Neural progenitor cell (in vitro differentiated cells): ENCODE results near the gene RAPGEF6. TPM values are rescaled to one million over a fixed set of nuclear protein-coding genes. Genes with fewer than 3 reads are reported as not detected.
A peak's percentile ranks its signal among the peaks of the same experiment; 100 is the strongest.
"Not testable (repeated sequence)": the region's sequence is repeated elsewhere in the genome, so short reads cannot be mapped to it uniquely, and the experiment has no call there.

Experiments
- DNase-seq: peaks from one replicate; pipeline ENCODE4 v3.0.0-alpha.2; 2016; ENCODE audit warnings: low spot score
- H2AFZ ChIP-seq: fragments of 200-600 bp; sonication (generic); replicated peaks from 2 replicates; pipeline ENCODE4 v1.6.1; 2016; ENCODE audit warnings: antibody characterized with exemption
- H3F3A ChIP-seq: fragments of 200-600 bp; sonication (generic); 2 replicates; pipeline ENCODE4 v1.6.1; 2016; ENCODE audit warnings: antibody characterized with exemption, low read depth
- H3K27ac ChIP-seq: fragments of 200-600 bp; sonication (generic); 2 replicates; pipeline ENCODE4 v1.5.1; 2016; ENCODE audit warnings: mild to moderate bottlenecking
- H3K27me3 ChIP-seq: fragments of 200-600 bp; sonication (generic); 2 replicates; pipeline ENCODE4 v1.6.1; 2016; ENCODE audit warnings: mild to moderate bottlenecking, moderate library complexity
- H3K36me3 ChIP-seq: fragments of 200-600 bp; sonication (generic); 2 replicates; pipeline ENCODE4 v1.5.1; 2016
- H3K4me1 ChIP-seq: fragments of 200-600 bp; sonication (generic); 2 replicates; pipeline ENCODE4 v1.6.1; 2016; ENCODE audit warnings: mixed run types
- H3K4me2 ChIP-seq: fragments of 200-600 bp; sonication (generic); 2 replicates; pipeline ENCODE4 v1.6.1; 2016
- H3K4me3 ChIP-seq: fragments of 200-600 bp; sonication (generic); 2 replicates; pipeline ENCODE4 v1.5.1; 2016
- H3K79me2 ChIP-seq: fragments of 200-600 bp; sonication (generic); 2 replicates; pipeline ENCODE4 v1.6.1; 2016; ENCODE audit warnings: low read depth
- H3K9ac ChIP-seq: fragments of 200-600 bp; sonication (generic); 2 replicates; pipeline ENCODE4 v1.6.1; 2016
- H3K9me3 ChIP-seq: fragments of 200-600 bp; sonication (generic); 2 replicates; pipeline ENCODE4 v1.5.1; 2016; ENCODE audit warnings: low read depth
- H4K20me1 ChIP-seq: fragments of 200-600 bp; sonication (generic); 2 replicates; pipeline ENCODE4 v1.6.1; 2016; ENCODE audit warnings: low read depth
- H3K27ac Mint-ChIP-seq: 3 replicates; pipeline ENCODE4 v1.8.0; 2021; ENCODE audit warnings: mixed read lengths
- H3K27me3 Mint-ChIP-seq: 2 replicates; pipeline ENCODE4 v1.8.0; 2022; ENCODE audit warnings: low read depth, mild to moderate bottlenecking, inconsistent platforms, moderate library complexity, mixed read lengths; ENCODE audit not compliant: insufficient read depth
- H3K36me3 Mint-ChIP-seq: 3 replicates; pipeline ENCODE4 v1.8.0; 2021; ENCODE audit warnings: mixed read lengths
- H3K4me1 Mint-ChIP-seq: 3 replicates; pipeline ENCODE4 v1.8.0; 2021; ENCODE audit warnings: mixed read lengths
- H3K4me3 Mint-ChIP-seq: 3 replicates; pipeline ENCODE4 v1.8.0; 2021; ENCODE audit warnings: mild to moderate bottlenecking, moderate library complexity, mixed read lengths
- H3K9me3 Mint-ChIP-seq: 3 replicates; pipeline ENCODE4 v1.8.0; 2020; ENCODE audit warnings: mixed read lengths
- CTCF ChIP-seq: fragments of 200-600 bp; sonication (generic); IDR thresholded peaks from 2 replicates; pipeline ENCODE4 v1.5.1; 2017; ENCODE audit warnings: antibody characterized with exemption, mild to moderate bottlenecking
- EZH2 ChIP-seq: fragments of 200-600 bp; sonication (generic); IDR thresholded peaks from 2 replicates; pipeline ENCODE4 v1.6.1; 2017; ENCODE audit warnings: antibody characterized with exemption, mild to moderate bottlenecking, moderate library complexity
- EZH2phosphoT487 ChIP-seq: fragments of 200-600 bp; sonication (generic); IDR thresholded peaks from 2 replicates; pipeline ENCODE4 v1.6.1; 2017; ENCODE audit warnings: antibody characterized with exemption
- total RNA-seq: library from RNA; depleted of rRNA; stranded (reverse); fragments of >200 nt; gene quantifications from 2 replicates; pipeline ENCODE4 v1.2.3, GENCODE V29; 2015; ENCODE audit warnings: low replicate concordance

The RAPGEF6 gene
- total RNA-seq, 1 donor from 2014 or later: 18.1 TPM

- Histone ChIP-seq H3K4me2 (no peak overlapping the region), H2AFZ (no peak overlapping the region), H3K27me3 (no peaks in the 10 kb centered on the region), H3K9ac (no peak overlapping the region), H3K79me2 (peaks cover 4% of the 10 kb centered on the region), H3K27ac (no peak overlapping the region), H3K4me3 (no peak overlapping the region), H3K4me1 (no peaks in the 10 kb centered on the region), H3K9me3 (no peaks in the 10 kb centered on the region), H3F3A (no peaks in the 10 kb centered on the region), H3K36me3 (no peaks in the 10 kb centered on the region), H4K20me1 (no peaks in the 10 kb centered on the region)
- Mint-ChIP-seq H3K27ac (no peak overlapping the region), H3K4me3 (no peak overlapping the region), H3K27me3 (peaks cover 3% of the 10 kb centered on the region), H3K36me3 (peaks cover 31% of the 10 kb centered on the region), H3K4me1 (no peaks in the 10 kb centered on the region), H3K9me3 (peaks cover 25% of the 10 kb centered on the region)
- TF ChIP-seq EZH2phosphoT487 (no peak), EZH2 (no peak), CTCF (no peak)
- no peak for DNase-seq
These were observed 41.1 kb downstream of the RAPGEF6 start for GRCh38 chr5:131593921-131594320.

- not testable (repeated sequence) for H3K4me3 ChIP-seq, H3K27ac Mint-ChIP-seq, H3K27me3 Mint-ChIP-seq, H3K27me3 ChIP-seq, DNase-seq, H3K4me1 ChIP-seq, H3K79me2 ChIP-seq, H3K9me3 ChIP-seq, H3K36me3 ChIP-seq, H3K4me2 ChIP-seq, H2AFZ ChIP-seq, H3K9ac ChIP-seq, H3K4me1 Mint-ChIP-seq, H3K27ac ChIP-seq, H4K20me1 ChIP-seq, H3F3A ChIP-seq, H3K4me3 Mint-ChIP-seq
- H3K9me3 Mint-ChIP-seq: peaks cover 25% of the 10 kb centered on the region
- H3K36me3 Mint-ChIP-seq: peaks cover 31% of the 10 kb centered on the region
These were observed 41.6 kb downstream of the RAPGEF6 start for GRCh38 chr5:131593436-131593835.

DNA sequence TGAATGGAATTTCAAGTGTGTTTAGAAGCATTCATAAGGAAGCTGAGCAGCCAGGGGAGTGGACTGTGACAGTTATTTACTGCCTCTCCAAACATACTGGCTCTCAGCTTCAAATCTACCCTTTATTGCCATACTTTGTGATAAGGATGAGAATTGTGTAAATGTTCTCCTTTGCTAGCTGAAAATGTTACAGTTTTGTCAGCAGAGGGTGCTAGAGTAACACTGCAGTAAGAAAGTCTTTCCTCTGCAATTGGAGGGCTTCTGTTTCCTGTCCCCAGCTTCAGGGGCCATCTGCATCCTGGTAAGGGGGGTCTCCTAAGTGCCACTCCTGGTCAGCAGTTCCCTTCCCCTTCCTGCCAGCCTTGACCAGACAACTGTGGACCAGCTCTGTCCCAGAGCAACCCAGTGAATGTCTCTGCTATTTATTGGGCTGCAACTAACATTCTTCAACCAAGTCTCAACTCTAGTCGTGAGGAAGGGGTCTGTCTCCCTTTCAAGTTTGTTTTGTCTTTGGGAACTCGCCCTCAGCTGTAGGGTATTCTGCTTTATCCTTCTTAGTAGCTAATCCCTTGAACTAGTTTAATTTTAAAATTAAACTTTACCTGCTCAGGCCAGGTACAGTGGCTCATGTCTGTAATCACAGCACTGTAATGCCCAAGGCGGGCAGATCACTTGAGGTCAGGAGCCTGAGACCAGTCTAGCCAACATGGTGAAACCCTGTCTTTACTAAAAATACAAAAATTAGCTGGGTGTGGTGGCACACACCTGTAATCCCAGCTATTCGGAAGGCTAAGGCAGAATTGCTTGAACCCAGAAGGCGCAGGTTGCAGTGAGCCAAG is 45.3 kb downstream of the RAPGEF6 start:
- no peak overlapping the region for H3K27ac Mint-ChIP-seq
- H2AFZ ChIP-seq: no peak overlapping the region

More for the DNA sequence above, 45.3 kb downstream of the RAPGEF6 start:
- Histone ChIP-seq H3K36me3 (no peaks in the 10 kb centered on the region), H3K4me2 (no peak overlapping the region), H3K9ac (no peak overlapping the region), H3K27ac (no peak overlapping the region), H3K4me3 (no peak overlapping the region), H3K4me1 (no peaks in the 10 kb centered on the region), H3K27me3 (no peaks in the 10 kb centered on the region), H3F3A (no peaks in the 10 kb centered on the region), H4K20me1 (no peaks in the 10 kb centered on the region), H3K9me3 (no peaks in the 10 kb centered on the region), H3K79me2 (no peaks in the 10 kb centered on the region)
- peak; percentile 73 for DNase-seq
- Mint-ChIP-seq H3K27me3 (peaks cover 3% of the 10 kb centered on the region), H3K4me1 (no peaks in the 10 kb centered on the region), H3K9me3 (peaks cover 9% of the 10 kb centered on the region), H3K36me3 (peaks cover 18% of the 10 kb centered on the region), H3K4me3 (no peak overlapping the region)
- TF ChIP-seq EZH2phosphoT487 (no peak), CTCF (peak; percentile 85), EZH2 (no peak)
